ENCODE measurements around the gene ANKRD9. TPM values are rescaled to one million over a fixed set of nuclear protein-coding genes. Genes with fewer than 3 reads are reported as not detected.

ANKRD9 gene
- total RNA-seq, 1 experiment from 2014 or later: 23.7 TPM

- no peaks in the 10 kb centered on the region for H3K36me3 ChIP-seq (ENCODE audit: control insufficient read depth, insufficient read depth, low read length)
- in situ Hi-C loops (cut with HindIII; ENCODE audit: low pct_unique_long_range_greater_than_20kb, low sequenced_read_pairs) (no loop called here), intact Hi-C loops (cut with micrococcal nuclease; ENCODE audit: unreplicated experiment) (no loop called here)
- no peaks in the 10 kb centered on the region for H3K4me1 ChIP-seq (ENCODE audit: control insufficient read depth, insufficient read depth, low read length)
- H3K4me3 ChIP-seq (ENCODE audit: low read depth in 2 of 2, low read length in 2 of 2): no peak overlapping the region
- H3K27me3 ChIP-seq (ENCODE audit: control insufficient read depth, insufficient read depth, low read length): no peaks in the 10 kb centered on the region
- ATAC-seq (no peak), DNase-seq (ENCODE audit: low read depth, low spot score) (no peak)
- H3K9me3 ChIP-seq (ENCODE audit: control insufficient read depth, insufficient read depth, low read depth, low read length): no peaks in the 10 kb centered on the region
- TF ChIP-seq TCF7L2 (IDR thresholded peaks at IDR 0.05; ENCODE audit: low read depth, low read length): no peak
- BruUV-seq (replicated peaks): no TSS peak
- H3K27ac ChIP-seq (ENCODE audit: low read length): no peak overlapping the region
- POLR2A ChIA-PET: no interaction called here
- CTCF ChIA-PET: no interaction called here
These were observed 13.3 kb downstream of the ANKRD9 start for GRCh38 chr14:102496331-102496691.

DNA sequence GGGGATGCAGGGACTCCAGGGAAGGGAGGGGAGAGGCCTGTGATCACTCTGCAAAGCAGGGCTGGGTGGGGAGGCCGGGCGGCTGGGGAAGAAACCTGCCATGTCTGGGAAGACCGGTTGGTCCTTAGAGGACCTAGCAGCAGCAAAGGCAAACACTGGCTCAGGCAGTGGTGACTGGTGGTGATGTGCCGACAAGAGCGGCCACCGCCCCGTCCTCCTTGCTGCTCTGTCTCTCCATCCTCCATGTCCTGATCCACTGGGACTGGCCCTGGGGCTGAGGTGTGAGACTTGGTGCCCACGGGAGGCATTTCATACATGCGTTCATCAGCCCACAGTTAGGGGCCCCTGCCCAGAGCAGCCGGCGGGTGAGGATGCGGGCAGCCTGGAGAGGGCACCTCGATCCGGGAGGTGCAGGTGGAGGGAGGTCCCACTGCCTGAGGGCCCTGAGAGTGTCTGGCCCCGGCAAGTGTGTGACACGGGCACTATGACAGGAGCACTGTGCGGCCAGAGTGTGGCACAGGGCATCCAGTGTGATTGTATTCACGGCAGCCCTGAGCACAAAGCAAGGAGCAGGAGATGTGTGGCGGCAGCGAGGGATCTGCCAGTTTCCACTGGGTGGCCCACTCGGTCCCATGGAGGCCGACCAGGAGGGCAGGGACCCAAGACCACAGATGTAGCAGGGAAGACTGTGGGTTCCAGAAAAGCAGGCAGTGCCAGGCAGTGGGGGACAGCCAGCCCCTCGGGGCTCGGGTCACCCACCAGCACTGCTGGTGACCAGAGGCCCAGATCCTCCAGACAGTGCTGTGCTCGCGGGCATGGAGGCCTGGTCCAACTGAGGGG is 13.9 kb downstream of the ANKRD9 start:
- no TSS peak for BruUV-seq (replicated peaks)
- in situ Hi-C loops (cut with HindIII; ENCODE audit: low pct_unique_long_range_greater_than_20kb, low sequenced_read_pairs): no loop called here
- no peak for DNase-seq (ENCODE audit: low read depth, low spot score)
- H3K9me3 ChIP-seq (ENCODE audit: control insufficient read depth, insufficient read depth, low read depth, low read length): no peaks in the 10 kb centered on the region
- H3K27ac ChIP-seq (ENCODE audit: low read length): no peak overlapping the region
- no peaks in the 10 kb centered on the region for H3K36me3 ChIP-seq (ENCODE audit: control insufficient read depth, insufficient read depth, low read length)
- TF ChIP-seq POLR2AphosphoS5 (IDR thresholded peaks at IDR 0.05; ENCODE audit: low read depth, low read length) (no peak), SIN3A (IDR thresholded peaks at IDR 0.05; ENCODE audit: borderline replicate concordance, insufficient read depth, low read depth, low read length) (no peak), TCF7L2 (IDR thresholded peaks at IDR 0.05; ENCODE audit: low read depth, low read length) (no peak), CTCF (IDR thresholded peaks at IDR 0.05) (no peak)
- TF ChIP-seq, protein P1, sequence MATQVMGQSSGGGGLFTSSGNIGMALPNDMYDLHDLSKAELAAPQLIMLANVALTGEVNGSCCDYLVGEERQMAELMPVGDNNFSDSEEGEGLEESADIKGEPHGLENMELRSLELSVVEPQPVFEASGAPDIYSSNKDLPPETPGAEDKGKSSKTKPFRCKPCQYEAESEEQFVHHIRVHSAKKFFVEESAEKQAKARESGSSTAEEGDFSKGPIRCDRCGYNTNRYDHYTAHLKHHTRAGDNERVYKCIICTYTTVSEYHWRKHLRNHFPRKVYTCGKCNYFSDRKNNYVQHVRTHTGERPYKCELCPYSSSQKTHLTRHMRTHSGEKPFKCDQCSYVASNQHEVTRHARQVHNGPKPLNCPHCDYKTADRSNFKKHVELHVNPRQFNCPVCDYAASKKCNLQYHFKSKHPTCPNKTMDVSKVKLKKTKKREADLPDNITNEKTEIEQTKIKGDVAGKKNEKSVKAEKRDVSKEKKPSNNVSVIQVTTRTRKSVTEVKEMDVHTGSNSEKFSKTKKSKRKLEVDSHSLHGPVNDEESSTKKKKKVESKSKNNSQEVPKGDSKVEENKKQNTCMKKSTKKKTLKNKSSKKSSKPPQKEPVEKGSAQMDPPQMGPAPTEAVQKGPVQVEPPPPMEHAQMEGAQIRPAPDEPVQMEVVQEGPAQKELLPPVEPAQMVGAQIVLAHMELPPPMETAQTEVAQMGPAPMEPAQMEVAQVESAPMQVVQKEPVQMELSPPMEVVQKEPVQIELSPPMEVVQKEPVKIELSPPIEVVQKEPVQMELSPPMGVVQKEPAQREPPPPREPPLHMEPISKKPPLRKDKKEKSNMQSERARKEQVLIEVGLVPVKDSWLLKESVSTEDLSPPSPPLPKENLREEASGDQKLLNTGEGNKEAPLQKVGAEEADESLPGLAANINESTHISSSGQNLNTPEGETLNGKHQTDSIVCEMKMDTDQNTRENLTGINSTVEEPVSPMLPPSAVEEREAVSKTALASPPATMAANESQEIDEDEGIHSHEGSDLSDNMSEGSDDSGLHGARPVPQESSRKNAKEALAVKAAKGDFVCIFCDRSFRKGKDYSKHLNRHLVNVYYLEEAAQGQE (IDR thresholded peaks at IDR 0.05; ENCODE audit: insufficient read depth in 1 of 2, low read depth in 2 of 2, low read length in 1 of 2): no peak
- no peaks in the 10 kb centered on the region for H3K27me3 ChIP-seq (ENCODE audit: control insufficient read depth, insufficient read depth, low read length)
- CTCF ChIA-PET: no interaction called here
- POLR2A ChIA-PET: no interaction called here
- ATAC-seq: no peak
- no peaks in the 10 kb centered on the region for H3K4me1 ChIP-seq (ENCODE audit: control insufficient read depth, insufficient read depth, low read length)
- H3K4me3 ChIP-seq (ENCODE audit: low read depth in 2 of 2, low read length in 2 of 2): no peak overlapping the region
- intact Hi-C loops (cut with micrococcal nuclease; ENCODE audit: unreplicated experiment): no loop called here

DNA sequence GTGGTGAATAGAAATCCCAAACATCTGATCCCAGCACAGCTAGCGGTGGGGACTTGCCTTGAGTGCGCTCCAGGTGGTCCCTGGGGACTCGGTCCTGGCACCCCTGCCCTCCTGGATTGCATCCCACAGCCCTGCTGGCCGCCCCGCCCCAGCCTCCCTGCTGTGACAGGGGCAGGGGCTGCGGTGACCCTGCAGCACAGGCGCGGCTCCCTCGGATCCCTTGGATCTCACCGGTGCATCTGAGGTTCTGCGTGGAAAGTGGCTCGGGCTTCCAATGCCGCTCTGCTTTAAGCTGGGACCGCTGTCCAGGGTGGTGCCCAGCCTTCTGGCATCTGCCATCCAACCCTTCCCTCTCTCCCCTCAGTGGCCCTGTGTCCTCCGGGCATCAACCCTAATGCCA is 16.0 kb downstream of the ANKRD9 start:
- in situ Hi-C loops (cut with HindIII; ENCODE audit: low pct_unique_long_range_greater_than_20kb, low sequenced_read_pairs) (no loop called here), intact Hi-C loops (cut with micrococcal nuclease; ENCODE audit: unreplicated experiment) (no loop called here)
- H3K4me3 ChIP-seq (ENCODE audit: low read depth in 2 of 2, low read length in 2 of 2): no peak overlapping the region
- no peak overlapping the region for H3K27ac ChIP-seq (ENCODE audit: low read length)
- no peaks in the 10 kb centered on the region for H3K27me3 ChIP-seq (ENCODE audit: control insufficient read depth, insufficient read depth, low read length)
- no peak for TF ChIP-seq POLR2AphosphoS5 (IDR thresholded peaks at IDR 0.05; ENCODE audit: low read depth, low read length)
- no peak for TF ChIP-seq CTCF (IDR thresholded peaks at IDR 0.05)
- TF ChIP-seq, protein P1 (IDR thresholded peaks at IDR 0.05; ENCODE audit: insufficient read depth in 1 of 2, low read depth in 2 of 2, low read length in 1 of 2): no peak
- no peak for TF ChIP-seq TCF7L2 (IDR thresholded peaks at IDR 0.05; ENCODE audit: low read depth, low read length)
- no peak for TF ChIP-seq SIN3A (IDR thresholded peaks at IDR 0.05; ENCODE audit: borderline replicate concordance, insufficient read depth, low read depth, low read length)
- no peaks in the 10 kb centered on the region for H3K4me1 ChIP-seq (ENCODE audit: control insufficient read depth, insufficient read depth, low read length)
- ChIA-PET CTCF (no interaction called here), POLR2A (no interaction called here)
- no peaks in the 10 kb centered on the region for H3K9me3 ChIP-seq (ENCODE audit: control insufficient read depth, insufficient read depth, low read depth, low read length)
- BruUV-seq (replicated peaks): no TSS peak
- ATAC-seq: no peak
- H3K36me3 ChIP-seq (ENCODE audit: control insufficient read depth, insufficient read depth, low read length): no peaks in the 10 kb centered on the region
- no peak for DNase-seq (ENCODE audit: low read depth, low spot score)
